H1 (cell line): ENCODE data around the gene PIGK. TPM values are rescaled to one million over a fixed set of nuclear protein-coding genes. Genes with fewer than 3 reads are reported as not detected.

Source experiments
- CTCF ChIA-PET: fragments of 300-600 bp; sonication (Branson Sonifier 250); formaldehyde crosslinking; loops from one replicate; lab custom pipeline; 2021; ENCODE audit not compliant: partially characterized antibody; lab: Charles Lee
- POLR2A ChIA-PET: fragments of 300-600 bp; sonication (Branson Sonifier 250); formaldehyde crosslinking; loops from one replicate; lab custom pipeline; 2021; ENCODE audit warnings: inconsistent platforms; ENCODE audit not compliant: partially characterized antibody; lab: Charles Lee
- DNase-seq, 2 experiments: peaks; one replicate each; pipeline versions ENCODE4 v3.0.0 to v3.0.0-alpha.2; 2010 to 2022; ENCODE audit warnings: low spot score in 2 of 2, low read depth in 1 of 2, mixed read lengths in 1 of 2
- FAIRE-seq: peaks from 2 replicates; lab custom pipeline; 2011; peaks lifted over from hg19 to GRCh38; lab: Jason Lieb, UNC
- H2AFZ ChIP-seq: 2 replicates; pipeline ENCODE4 v1.8.1; 2012; ENCODE audit warnings: low read length, inconsistent platforms
- H2AK5ac ChIP-seq: 2 replicates; pipeline ENCODE4 v1.6.1; 2013; ENCODE audit warnings: low read depth, low read length
- H2BK120ac ChIP-seq: replicated peaks from 2 replicates; pipeline ENCODE3; 2013; ENCODE audit warnings: low read depth, low read length, inconsistent platforms
- H2BK12ac ChIP-seq: 2 replicates; pipeline ENCODE4 v1.6.1; 2013; ENCODE audit warnings: low read depth, low read length
- H2BK15ac ChIP-seq: 2 replicates; pipeline ENCODE4 v1.6.1; 2013; ENCODE audit warnings: low read length
- H2BK20ac ChIP-seq: 2 replicates; pipeline ENCODE4 v1.6.1; 2013; ENCODE audit warnings: low read length
- H2BK5ac ChIP-seq: 2 replicates; pipeline ENCODE4 v1.6.1; 2013; ENCODE audit warnings: low read depth, low read length
- H3K14ac ChIP-seq: 2 replicates; pipeline ENCODE4 v1.6.1; 2013; ENCODE audit warnings: inconsistent platforms; ENCODE audit not compliant: insufficient read length
- H3K18ac ChIP-seq: 2 replicates; pipeline ENCODE4 v1.6.1; 2013; ENCODE audit warnings: low read length; ENCODE audit errors: extremely low read depth
- H3K23ac ChIP-seq: 2 replicates; pipeline ENCODE4 v1.6.1; 2013; ENCODE audit warnings: inconsistent platforms; ENCODE audit not compliant: insufficient read length
- H3K23me2 ChIP-seq: 2 replicates; pipeline ENCODE4 v1.6.1; 2013; ENCODE audit warnings: low read depth, low read length
- H3K27ac ChIP-seq: 2 replicates; pipeline ENCODE4 v1.6.1; 2011; ENCODE audit warnings: low read depth, low read length, inconsistent platforms
- H3K27me3 ChIP-seq, 4 experiments: replicated peaks in 1 of 4; 1 replicate in 1 of 4; 2 replicates in 3 of 4; pipeline versions ENCODE4 v1.6.1 to v1.8.1; 2011 to 2013; ENCODE audit warnings: low read length in 3 of 4, mild to moderate bottlenecking in 3 of 4, inconsistent platforms in 2 of 4, mixed read lengths in 2 of 4, moderate library complexity in 1 of 4; ENCODE audit not compliant: control insufficient read depth in 3 of 4, insufficient read depth in 3 of 4; ENCODE audit errors: extremely low read depth in 1 of 4
- H3K36me3 ChIP-seq, 4 experiments: 2 replicates each; pipeline versions ENCODE4 v1.6.1 to v1.8.1; 2011 to 2013; ENCODE audit warnings: mild to moderate bottlenecking in 4 of 4, low read length in 3 of 4, moderate library complexity in 2 of 4, control low read depth in 1 of 4, inconsistent platforms in 1 of 4; ENCODE audit not compliant: insufficient read depth in 4 of 4, control insufficient read depth in 2 of 4
- H3K4ac ChIP-seq: replicated peaks from 2 replicates; pipeline ENCODE3; 2013; ENCODE audit warnings: low read length, low read depth, mixed read lengths, inconsistent platforms; ENCODE audit not compliant: insufficient read length
- H3K4me1 ChIP-seq, 4 experiments: replicated peaks in 1 of 4; 1 replicate in 1 of 4; 2 replicates in 3 of 4; pipeline versions ENCODE4 v1.6.1 to v1.8.1; 2011 to 2013; ENCODE audit warnings: low read length in 3 of 4, inconsistent platforms in 2 of 4, mixed read lengths in 1 of 4; ENCODE audit not compliant: insufficient read depth in 4 of 4, control insufficient read depth in 3 of 4
- H3K4me2 ChIP-seq, 2 experiments: 2 replicates each; pipeline versions ENCODE4 v1.6.1 to v1.8.1; 2011 to 2013; ENCODE audit warnings: low read depth in 2 of 2, low read length in 2 of 2, control low read depth in 1 of 2, inconsistent platforms in 1 of 2, mild to moderate bottlenecking in 1 of 2; ENCODE audit not compliant: insufficient read depth in 1 of 2
- H3K4me3 ChIP-seq, 4 experiments: fragments of 200-600, 300-600 bp in 1 of 4; sonication (generic), shearing (Covaris generic), sonication (Bioruptor Twin) in 1 of 4; 2 replicates each; pipeline versions ENCODE4 v1.5.1 to v1.8.1; 2011 to 2016; ENCODE audit warnings: low read length in 4 of 4, low read depth in 3 of 4, control low read depth in 2 of 4, inconsistent platforms in 2 of 4, mild to moderate bottlenecking in 2 of 4, mixed read lengths in 1 of 4, moderate library complexity in 1 of 4; ENCODE audit not compliant: insufficient read depth in 2 of 4; ENCODE audit errors: extremely low read depth in 1 of 4
- H3K56ac ChIP-seq: replicated peaks from 2 replicates; pipeline ENCODE3; 2013; ENCODE audit warnings: low read depth, mild to moderate bottlenecking, mixed read lengths, low read length, inconsistent platforms; ENCODE audit not compliant: insufficient read length
- H3K79me1 ChIP-seq: 2 replicates; pipeline ENCODE4 v1.6.1; 2013; ENCODE audit warnings: low read depth, low read length, control low read depth
- H3K79me2 ChIP-seq, 2 experiments: 2 replicates each; pipeline versions ENCODE4 v1.6.1 to v1.8.1; 2012 to 2013; ENCODE audit warnings: low read length in 2 of 2, mild to moderate bottlenecking in 2 of 2, inconsistent platforms in 1 of 2; ENCODE audit not compliant: insufficient read depth in 2 of 2, control insufficient read depth in 1 of 2
- H3K9ac ChIP-seq, 4 experiments: replicated peaks in 1 of 4; 1 replicate in 1 of 4; 2 replicates in 3 of 4; pipeline versions ENCODE4 v1.6.1 to v1.8.1; 2011 to 2013; ENCODE audit warnings: low read depth in 3 of 4, low read length in 3 of 4, control low read depth in 2 of 4, mild to moderate bottlenecking in 2 of 4, moderate library complexity in 2 of 4, inconsistent platforms in 1 of 4; ENCODE audit errors: extremely low read depth in 1 of 4
- H3K9me3 ChIP-seq, 2 experiments: 2 replicates each; pipeline versions ENCODE4 v1.6.1 to v1.8.1; 2012 to 2013; ENCODE audit warnings: mild to moderate bottlenecking in 2 of 2, moderate library complexity in 2 of 2, control low read depth in 1 of 2, inconsistent platforms in 1 of 2, low read depth in 1 of 2, low read length in 1 of 2, mixed read lengths in 1 of 2; ENCODE audit not compliant: insufficient read depth in 2 of 2
- H4K20me1 ChIP-seq, 2 experiments: replicated peaks in 1 of 2; 2 replicates each; pipeline versions ENCODE3 to v1.8.1; 2011 to 2013; ENCODE audit warnings: inconsistent platforms in 2 of 2, low read length in 2 of 2, mild to moderate bottlenecking in 1 of 2; ENCODE audit not compliant: insufficient read depth in 2 of 2, control insufficient read depth in 1 of 2
- H4K5ac ChIP-seq: 2 replicates; pipeline ENCODE4 v1.6.1; 2013; ENCODE audit warnings: low read length, low read depth, mixed read lengths, inconsistent platforms; ENCODE audit not compliant: insufficient read length
- H4K8ac ChIP-seq: 2 replicates; pipeline ENCODE4 v1.8.0; 2013; ENCODE audit warnings: mild to moderate bottlenecking, moderate library complexity, low read length, inconsistent platforms; ENCODE audit not compliant: insufficient read depth; ENCODE audit errors: extremely low read depth
- H4K91ac ChIP-seq: replicated peaks from 2 replicates; pipeline ENCODE3; 2013; ENCODE audit warnings: low read length, mixed read lengths, inconsistent platforms; ENCODE audit not compliant: insufficient read length
- CBX5 ChIP-seq: fragments of 300-800, 300-1000 bp; sonication (generic); IDR thresholded peaks from 2 replicates; pipeline ENCODE4 v1.7.1; 2016; ENCODE audit warnings: antibody characterized with exemption, low read length, low read depth
- CTCF ChIP-seq, 3 experiments: IDR thresholded peaks; 1 replicate in 2 of 3; 2 replicates in 1 of 3; pipeline versions ENCODE4 v1.5.1 to v1.6.1; 2011; ENCODE audit warnings: low read length in 3 of 3, mild to moderate bottlenecking in 3 of 3, inconsistent platforms in 2 of 3, low read depth in 1 of 3, moderate library complexity in 1 of 3; ENCODE audit not compliant: insufficient read depth in 1 of 3; ENCODE audit errors: control extremely low read depth in 1 of 3
- E2F6 ChIP-seq: IDR thresholded peaks from 2 replicates; pipeline ENCODE4 v1.6.1; 2012; ENCODE audit warnings: inconsistent platforms
- GABPA ChIP-seq: IDR thresholded peaks from 2 replicates; pipeline ENCODE4 v1.6.1; 2011; ENCODE audit warnings: mild to moderate bottlenecking, low read length, moderate library complexity, borderline replicate concordance; ENCODE audit not compliant: insufficient read depth
- NANOG ChIP-seq: IDR thresholded peaks from 2 replicates; pipeline ENCODE4 v1.6.1; 2011; ENCODE audit warnings: low read length, low read depth, mild to moderate bottlenecking, inconsistent platforms; ENCODE audit not compliant: insufficient read depth, poor library complexity, severe bottlenecking
- RFX5 ChIP-seq: IDR thresholded peaks from 2 replicates; pipeline ENCODE4 v1.6.1; 2011; ENCODE audit warnings: low read depth, low read length, improper control_type of control experiment, borderline replicate concordance
- SIX5 ChIP-seq: IDR thresholded peaks from 2 replicates; pipeline ENCODE4 v1.6.1; 2011; ENCODE audit warnings: mild to moderate bottlenecking, low read depth, low read length
- TBP ChIP-seq: IDR thresholded peaks from 2 replicates; pipeline ENCODE4 v1.6.1; 2011; ENCODE audit warnings: low read depth, low read length, improper control_type of control experiment
- USF2 ChIP-seq: IDR thresholded peaks from 2 replicates; pipeline ENCODE4 v1.6.1; 2011; ENCODE audit warnings: low read length, improper control_type of control experiment
- polyA plus RNA-seq, 7 experiments: library from polyadenylated mRNA; depleted of rRNA in 3 of 7; stranded (reverse) in 5 of 7; unstranded in 2 of 7; fragments of >200 nt in 5 of 7; fragments of 200-250 nt in 2 of 7; gene quantifications; 1 replicate in 5 of 7; 2 replicates in 1 of 7; 4 replicates in 1 of 7; pipeline versions ENCODE4 v1.2.1 to v1.2.3, GENCODE V29; 2011 to 2013; ENCODE audit warnings: missing spikeins in 2 of 7, mixed read lengths in 2 of 7
- total RNA-seq: library from RNA; stranded (reverse); fragmentation: NEBNext Ultra II Directional; extraction: Animal tissue kit (Norgen Biotek cat#: 25700); gene quantifications from 2 replicates; pipeline ENCODE4 v1.2.1, GENCODE V29; 2021

The PIGK gene
- total and polyA plus RNA-seq, 2 of the 8 experiments (the other 6 are each of a cell fraction or from before 2014, with no cell fraction given): 5.6 to 23.2 TPM

GRCh38 chr1:77230051-77230450 is 10.8 kb upstream of the PIGK start (continued):
- no peak for TF ChIP-seq GABPA

- Histone ChIP-seq H3K79me2 (no peaks in the 10 kb centered on the region), H3K9ac (no peak overlapping the region), H3K4me2 (no peak overlapping the region), H3K79me1 (no peaks in the 10 kb centered on the region), H3K4me1 (no peaks in the 10 kb centered on the region), H3K56ac (no peak overlapping the region), H4K20me1 (no peaks in the 10 kb centered on the region), H4K91ac (no peak overlapping the region), H2BK5ac (no peak overlapping the region), H2BK15ac (no peak overlapping the region), H3K27ac (no peak overlapping the region), H2AFZ (no peak overlapping the region), H2BK120ac (no peak overlapping the region), H3K23ac (no peak overlapping the region), H2BK12ac (no peak overlapping the region), H2BK20ac (no peak overlapping the region), H3K14ac (no peak overlapping the region), H3K27me3 (no peaks in the 10 kb centered on the region), H3K4me3 (no peak overlapping the region), H2AK5ac (no peak overlapping the region), H4K5ac (no peak overlapping the region), H3K23me2 (no peaks in the 10 kb centered on the region), H3K36me3 (no peaks in the 10 kb centered on the region; a peak in 1 of 8 replicates), H4K8ac (no peak overlapping the region), H3K4ac (no peak overlapping the region), H3K18ac (no peak overlapping the region), H3K9me3 (no peaks in the 10 kb centered on the region; a peak in 1 of 4 replicates)
- DNase-seq: no peak
- FAIRE-seq: no peak
- ChIA-PET POLR2A (no interaction called here), CTCF (interaction anchor here (0.5 kb wide), 1 partner anchor 27 kb away, joined by 3 read pairs; no protein-coding TSS in a partner anchor)
- TF ChIP-seq RFX5 (no peak), USF2 (no peak), SIX5 (no peak), E2F6 (no peak), CTCF (IDR thresholded peaks at IDR 0.05; ENCODE audit: control extremely low read depth in 1 of 3, insufficient read depth in 1 of 3, low read depth in 1 of 3, low read length in 3 of 3) (no peak), TBP (no peak), CBX5 (no peak), NANOG (no peak)
These were observed 9.6 kb upstream of the PIGK start for GRCh38 chr1:77228836-77229235.
